Esophagus muscularis mucosa (tissue), 4 donors: ENCODE results near the gene TBC1D10B.

ENCODE experiments used
- EP300 ChIP-seq: sonication (generic); formaldehyde crosslinking; IDR thresholded peaks from one replicate; pipeline ENCODE4 v1.6.1; 2017; ENCODE audit warnings: antibody characterized with exemption
- POLR2A ChIP-seq: fragments of 450-650 bp; IDR thresholded peaks from one replicate; pipeline ENCODE4 v1.6.1; 2017; ENCODE audit warnings: antibody characterized with exemption, moderate library complexity, mild to moderate bottlenecking, low read depth
- POLR2AphosphoS5 ChIP-seq, 2 donors: sonication (generic); formaldehyde crosslinking; IDR thresholded peaks; one replicate each; pipeline ENCODE4 v1.6.1; 2017; ENCODE audit warnings: antibody characterized with exemption in 2 of 2
- TF ChIP-seq, protein P1 (sequence below), 3 experiments: fragments of 200-600 bp in 2 of 3; fragments of 450-650 bp in 1 of 3; sonication (generic) in 2 of 3; IDR thresholded peaks; one replicate each; pipeline ENCODE4 v1.5.1; 2017 to 2019; ENCODE audit warnings: antibody characterized with exemption in 3 of 3, mild to moderate bottlenecking in 2 of 3, moderate library complexity in 1 of 3

DNA sequence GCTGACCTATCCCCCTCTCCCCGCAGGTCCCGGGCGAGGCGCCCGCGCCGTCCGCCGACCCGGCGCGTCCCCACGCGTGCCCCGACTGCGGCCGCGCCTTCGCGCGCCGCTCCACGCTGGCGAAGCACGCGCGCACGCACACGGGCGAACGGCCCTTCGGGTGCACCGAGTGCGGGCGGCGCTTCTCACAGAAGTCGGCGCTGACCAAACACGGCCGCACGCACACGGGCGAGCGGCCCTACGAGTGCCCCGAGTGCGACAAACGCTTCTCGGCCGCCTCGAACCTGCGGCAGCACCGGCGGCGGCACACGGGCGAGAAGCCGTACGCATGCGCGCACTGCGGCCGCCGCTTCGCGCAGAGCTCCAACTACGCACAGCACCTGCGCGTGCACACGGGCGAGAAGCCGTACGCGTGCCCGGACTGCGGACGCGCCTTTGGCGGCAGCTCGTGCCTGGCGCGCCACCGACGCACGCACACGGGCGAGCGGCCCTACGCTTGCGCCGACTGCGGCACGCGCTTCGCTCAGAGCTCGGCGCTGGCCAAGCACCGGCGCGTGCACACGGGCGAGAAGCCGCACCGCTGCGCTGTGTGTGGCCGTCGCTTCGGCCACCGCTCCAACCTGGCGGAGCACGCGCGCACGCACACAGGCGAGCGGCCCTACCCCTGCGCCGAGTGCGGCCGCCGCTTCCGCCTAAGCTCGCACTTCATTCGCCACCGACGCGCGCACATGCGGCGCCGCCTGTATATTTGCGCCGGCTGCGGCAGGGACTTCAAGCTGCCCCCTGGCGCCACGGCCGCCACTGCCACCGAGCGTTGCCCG is 47.4 kb upstream of the TBC1D10B start:
- TF ChIP-seq POLR2A (no peak), POLR2AphosphoS5 (IDR thresholded peaks at IDR 0.05) (peak; percentile 78 to 86), EP300 (no peak)
- TF ChIP-seq, protein P1, sequence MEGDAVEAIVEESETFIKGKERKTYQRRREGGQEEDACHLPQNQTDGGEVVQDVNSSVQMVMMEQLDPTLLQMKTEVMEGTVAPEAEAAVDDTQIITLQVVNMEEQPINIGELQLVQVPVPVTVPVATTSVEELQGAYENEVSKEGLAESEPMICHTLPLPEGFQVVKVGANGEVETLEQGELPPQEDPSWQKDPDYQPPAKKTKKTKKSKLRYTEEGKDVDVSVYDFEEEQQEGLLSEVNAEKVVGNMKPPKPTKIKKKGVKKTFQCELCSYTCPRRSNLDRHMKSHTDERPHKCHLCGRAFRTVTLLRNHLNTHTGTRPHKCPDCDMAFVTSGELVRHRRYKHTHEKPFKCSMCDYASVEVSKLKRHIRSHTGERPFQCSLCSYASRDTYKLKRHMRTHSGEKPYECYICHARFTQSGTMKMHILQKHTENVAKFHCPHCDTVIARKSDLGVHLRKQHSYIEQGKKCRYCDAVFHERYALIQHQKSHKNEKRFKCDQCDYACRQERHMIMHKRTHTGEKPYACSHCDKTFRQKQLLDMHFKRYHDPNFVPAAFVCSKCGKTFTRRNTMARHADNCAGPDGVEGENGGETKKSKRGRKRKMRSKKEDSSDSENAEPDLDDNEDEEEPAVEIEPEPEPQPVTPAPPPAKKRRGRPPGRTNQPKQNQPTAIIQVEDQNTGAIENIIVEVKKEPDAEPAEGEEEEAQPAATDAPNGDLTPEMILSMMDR (IDR thresholded peaks at IDR 0.05), result peak; percentile 24 to 30 (median 24)
